OCI-LY3 (cell line): ENCODE results near the gene DCTN2.

Experiments used
- CTCF ChIP-seq: fragments of 200-600, 300-600 bp; sonication (generic); IDR thresholded peaks from 2 replicates; pipeline ENCODE4 v1.5.1; 2014; ENCODE audit warnings: antibody characterized with exemption, low read length, low read depth
- EZH2phosphoT487 ChIP-seq: fragments of 200-600 bp; shearing (Covaris generic); IDR thresholded peaks from 2 replicates; pipeline ENCODE4 v1.6.1; 2018; ENCODE audit warnings: antibody characterized with exemption, mixed run types, low read depth

GRCh38 chr12:57591782-57592325 is 44.9 kb upstream of the DCTN2 start:
- no peak for TF ChIP-seq CTCF
- no peak for TF ChIP-seq EZH2phosphoT487
